Right renal cortex interstitium (tissue), 3 donors: ENCODE results near the gene PIEZO2. TPM values are rescaled to one million over a fixed set of nuclear protein-coding genes. Genes with fewer than 3 reads are reported as not detected.
"Not testable (repeated sequence)": the region's sequence is repeated elsewhere in the genome, so short reads cannot be mapped to it uniquely, and the experiment has no call there.

Experiments used
- DNase-seq, 3 donors: peaks; one replicate each; pipeline ENCODE4 v3.0.0-alpha.2; 2013; ENCODE audit warnings: low read depth in 3 of 3, low spot score in 2 of 3
- polyA plus RNA-seq, 3 donors: library from polyadenylated mRNA; unstranded; fragments of 120-200 nt; gene quantifications; one replicate each; pipeline ENCODE4 v1.2.1, GENCODE V29; 2013; ENCODE audit not compliant: insufficient read length in 3 of 3

Gene PIEZO2
- polyA plus RNA-seq, result 10 to 100 TPM; 16.6 to 17.6 (median 16.9) TPM

GRCh38 chr18:11149441-11150270 lies at the start of gene PIEZO2:
TSS of gene PIEZO2 (minus strand) at chr18:11149569. CDS start at chr18:11148588, 981 bp downstream.
- peak in 1 of 3 donors; percentile 54 for DNase-seq

- no peak for DNase-seq
Measured at GRCh38 chr18:11183637-11184036, 34.3 kb upstream of the PIEZO2 start.

- DNase-seq, result not testable (repeated sequence)
Measured at GRCh38 chr18:11181629-11182028, 32.3 kb upstream of the PIEZO2 start.

GRCh38 chr18:11179959-11180519 lies 30.7 kb upstream of the PIEZO2 start:
- no peak for DNase-seq

- no peak for DNase-seq
Measured at GRCh38 chr18:11178951-11179549, 29.7 kb upstream of the PIEZO2 start.

GRCh38 chr18:11177382-11177781 lies 28.0 kb upstream of the PIEZO2 start:
- no peak for DNase-seq

- DNase-seq, result no peak
Measured at GRCh38 chr18:11176481-11176881, 27.1 kb upstream of the PIEZO2 start.

GRCh38 chr18:11175266-11175979 lies 26.1 kb upstream of the PIEZO2 start:
- DNase-seq, result no peak

- DNase-seq, result not testable (repeated sequence)
Measured at GRCh38 chr18:11174179-11174578, 24.8 kb upstream of the PIEZO2 start.

GRCh38 chr18:11167778-11168177 lies 18.4 kb upstream of the PIEZO2 start:
- DNase-seq, result no peak

GRCh38 chr18:11165952-11166351 lies 16.6 kb upstream of the PIEZO2 start:
- DNase-seq, result no peak

- DNase-seq, result no peak
Measured at GRCh38 chr18:11165138-11165537, 15.8 kb upstream of the PIEZO2 start.

GRCh38 chr18:11163665-11164064 lies 14.3 kb upstream of the PIEZO2 start:
- DNase-seq, result no peak

- DNase-seq, result no peak
Measured at GRCh38 chr18:11162889-11163288, 13.5 kb upstream of the PIEZO2 start.

- no peak for DNase-seq
Measured at GRCh38 chr18:11162462-11162861, 13.1 kb upstream of the PIEZO2 start.

- DNase-seq, result no peak
Measured at GRCh38 chr18:11160313-11160712, 10.9 kb upstream of the PIEZO2 start.

GRCh38 chr18:11159844-11160243 lies 10.5 kb upstream of the PIEZO2 start:
- DNase-seq, result no peak

- DNase-seq, result no peak
Measured at GRCh38 chr18:11156978-11157377, 7.6 kb upstream of the PIEZO2 start.

- DNase-seq, result no peak
Measured at GRCh38 chr18:11155034-11155759, 5.8 kb upstream of the PIEZO2 start.

- no peak for DNase-seq
Measured at GRCh38 chr18:11154368-11154989, 5.1 kb upstream of the PIEZO2 start.
